K562 (cell line): Measurements from ENCODE around the gene VSIG10.
"Not testable (repeated sequence)": the region's sequence is repeated elsewhere in the genome, so short reads cannot be mapped to it uniquely, and the experiment has no call there.

ENCODE experiments used
- AFF1 ChIP-seq, 2 experiments: fragments of 450-650 bp; IDR thresholded peaks; 2 replicates each; pipeline ENCODE4 v1.6.1; 2018; ENCODE audit warnings: mild to moderate bottlenecking in 2 of 2, low read depth in 1 of 2; ENCODE audit not compliant: partially characterized antibody in 2 of 2
- ELF4 ChIP-seq: fragments of 450-650 bp; formaldehyde crosslinking; IDR thresholded peaks from 2 replicates; pipeline ENCODE4 v1.4.0; 2022; ENCODE audit warnings: missing genetic modification characterization
- EZH2 ChIP-seq: IDR thresholded peaks from 2 replicates; pipeline ENCODE4 v1.6.1; 2012; ENCODE audit warnings: low read depth, mild to moderate bottlenecking, inconsistent platforms, low read length, borderline replicate concordance
- KLF1 ChIP-seq: fragments of 450-650 bp; IDR thresholded peaks from 2 replicates; pipeline ENCODE4 v1.6.1; 2016; ENCODE audit warnings: missing genetic modification characterization, missing compliant biosample characterization
- MAFG ChIP-seq: fragments of 450-650 bp; conservative IDR thresholded peaks from 2 replicates; pipeline ENCODE4 v1.6.1; 2016; ENCODE audit warnings: missing genetic modification characterization, missing compliant biosample characterization
- RAD21 ChIP-seq, 2 experiments: fragments of 250-450 bp in 1 of 2; fragments of 450-650 bp in 1 of 2; sonication (Bioruptor Pico) in 1 of 2; formaldehyde crosslinking in 1 of 2; IDR thresholded peaks in 1 of 2; conservative IDR thresholded peaks in 1 of 2; 2 replicates each; pipeline versions ENCODE4 v1.4.0 to v1.8.0; 2020 to 2022; ENCODE audit warnings: mild to moderate bottlenecking in 2 of 2, moderate library complexity in 1 of 2
- RFX1 ChIP-seq: fragments of 450-650 bp; IDR thresholded peaks from 2 replicates; pipeline ENCODE4 v1.6.1; 2016; ENCODE audit warnings: mild to moderate bottlenecking, moderate library complexity
- ZNF165 ChIP-seq: fragments of 250-450 bp; sonication (Bioruptor Pico); IDR thresholded peaks from 2 replicates; pipeline ENCODE4 v1.4.0; 2020; ENCODE audit warnings: borderline replicate concordance
- ZNF212 ChIP-seq: fragments of 450-650 bp; formaldehyde crosslinking; IDR thresholded peaks from 2 replicates; pipeline ENCODE4 v1.4.0; 2020; ENCODE audit warnings: mild to moderate bottlenecking

DNA sequence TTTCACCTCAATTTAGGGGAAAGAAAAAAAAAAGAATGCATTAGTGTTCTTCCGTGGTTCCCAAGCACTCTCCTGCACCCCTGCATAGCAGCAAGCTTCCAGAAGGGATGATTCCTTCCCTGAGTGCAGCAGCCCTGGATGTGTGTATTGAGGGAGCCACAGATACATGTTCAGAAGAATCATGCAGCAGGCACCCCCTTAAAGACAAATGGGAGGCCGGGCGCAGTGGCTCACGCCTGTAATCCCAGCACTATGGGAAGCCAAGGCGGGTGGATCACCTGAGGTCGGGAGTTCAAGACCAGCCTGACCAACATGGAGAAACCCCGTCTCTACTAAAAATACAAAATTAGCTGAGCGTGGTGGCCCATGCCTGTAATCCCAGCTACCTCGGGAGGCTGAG lies 22.3 kb downstream of the VSIG10 start:
- TF ChIP-seq RAD21 (CRISPR knock-in tag; conservative IDR thresholded peaks at IDR 0.05 in 1 of 2, IDR thresholded peaks at IDR 0.05 in 1 of 2); MAFG (tag); EZH2; AFF1 (IDR thresholded peaks at IDR 0.05; ENCODE audit: low read depth in 1 of 2, partially characterized antibody in 2 of 2); RFX1; KLF1 (tag); ZNF212 (CRISPR knock-in tag); ZNF165 (CRISPR knock-in tag); ELF4 (CRISPR knock-in tag): not testable (repeated sequence)
